Sigmoid colon (tissue), 7 donors: ENCODE results near the gene H6PD. TPM values are rescaled to one million over a fixed set of nuclear protein-coding genes. Genes with fewer than 3 reads are reported as not detected.
A peak's percentile ranks its signal among the peaks of the same experiment; 100 is the strongest.

ENCODE experiments used
- DNase-seq: peaks from one replicate; pipeline ENCODE4 v3.0.0-alpha.2; 2019
- H3K27ac ChIP-seq, 4 donors: fragments of 200-600 bp; sonication (generic); one replicate each; pipeline ENCODE4 v1.5.1; 2016 to 2019; ENCODE audit warnings: mild to moderate bottlenecking in 1 of 4
- H3K27me3 ChIP-seq, 3 donors: fragments of 200-600 bp; sonication (generic); one replicate each; pipeline ENCODE4 v1.5.1; 2019; ENCODE audit warnings: mild to moderate bottlenecking in 1 of 3
- H3K36me3 ChIP-seq, 4 donors: fragments of 200-600 bp; sonication (generic); one replicate each; pipeline ENCODE4 v1.5.1; 2016 to 2019
- H3K4me1 ChIP-seq, 4 donors: fragments of 200-600 bp; sonication (generic); one replicate each; pipeline ENCODE4 v1.5.1; 2017 to 2019
- H3K4me3 ChIP-seq, 4 donors: fragments of 200-600 bp; sonication (generic); one replicate each; pipeline ENCODE4 v1.5.1; 2017 to 2019; ENCODE audit warnings: mild to moderate bottlenecking in 2 of 4, moderate library complexity in 1 of 4
- H3K9me3 ChIP-seq, 4 donors: fragments of 200-600 bp in 3 of 4; sonication (generic) in 3 of 4; one replicate each; pipeline versions ENCODE4 v1.5.1 to v1.6.1; 2013 to 2019
- CTCF ChIP-seq, 4 experiments: fragments of 450-650 bp in 3 of 4; fragments of 200-600 bp in 1 of 4; IDR thresholded peaks; one replicate each; pipeline ENCODE4 v1.5.1; 2016 to 2019; ENCODE audit warnings: antibody characterized with exemption in 4 of 4, mild to moderate bottlenecking in 3 of 4, moderate library complexity in 2 of 4
- EP300 ChIP-seq, 4 donors: sonication (generic); formaldehyde crosslinking; IDR thresholded peaks; one replicate each; pipeline ENCODE4 v1.6.1; 2017; ENCODE audit warnings: antibody characterized with exemption in 4 of 4
- POLR2A ChIP-seq, 2 donors: fragments of 450-650 bp; IDR thresholded peaks; one replicate each; pipeline ENCODE4 v1.6.1; 2016; ENCODE audit warnings: antibody characterized with exemption in 2 of 2, mild to moderate bottlenecking in 2 of 2, moderate library complexity in 2 of 2
- POLR2AphosphoS5 ChIP-seq, 4 donors: sonication (generic); formaldehyde crosslinking; IDR thresholded peaks; one replicate each; pipeline ENCODE4 v1.6.1; 2017; ENCODE audit warnings: antibody characterized with exemption in 4 of 4
- WGBS, 2 donors: extraction: QIAGEN DNeasy Blood & Tissue Kit; methylation state at CpG; one replicate each; pipeline ENCODE4 v1.1.7; 2013; 5-methylcytosine and 5-hydroxymethylcytosine counted together
- intact Hi-C: fragments of 100-400 bp; cut with DNase I; formaldehyde crosslinking; loops from one replicate; pipeline ENCODE4 v1.15.1; 2023
- polyA plus RNA-seq, 3 donors: library from polyadenylated mRNA; stranded (reverse); fragments of 200-250 nt; gene quantifications; one replicate each; pipeline ENCODE4 v1.2.3, GENCODE V29; 2013
- total RNA-seq, 4 donors: library from RNA; depleted of rRNA; stranded (reverse); fragments of >200 nt; gene quantifications; one replicate each; pipeline ENCODE4 v1.1.0, GENCODE V29; 2016
- donor health status: healthy with polysubstance abuse.
- donor health status: Bipolar disorder and iron deficiency.
- donor health status: healthy.

Gene H6PD
- total and polyA plus RNA-seq, 7 donors = 2.8 to 34.3 (median 23.2) TPM

DNA sequence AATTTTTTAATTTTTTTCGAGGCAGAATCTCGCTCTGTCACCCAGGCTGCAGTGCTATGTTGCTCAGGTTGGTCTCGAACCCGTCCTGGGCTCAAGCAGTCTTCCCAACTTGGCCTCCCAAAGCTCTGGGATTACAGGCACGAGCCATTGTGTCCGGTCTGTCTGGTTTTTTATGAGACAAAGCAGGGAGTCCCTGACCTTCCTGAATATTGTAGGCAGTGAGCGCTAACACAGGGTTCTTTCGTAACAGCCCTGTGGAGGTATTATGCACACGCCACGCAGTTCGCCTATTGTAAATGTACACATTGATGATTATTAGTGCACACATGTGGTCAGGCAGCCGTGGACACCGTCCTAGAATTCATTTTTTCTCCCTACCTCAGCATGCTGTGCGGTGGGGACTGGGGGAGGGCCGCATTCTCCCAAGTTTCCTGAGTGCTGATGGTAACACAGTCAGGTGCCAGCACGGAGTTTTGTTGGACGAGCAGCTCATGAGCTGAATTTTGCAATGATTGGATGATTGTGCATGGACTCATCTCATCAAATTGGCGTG lies 77.7 kb downstream of the H6PD start:
- no peak overlapping the region for H3K4me3 ChIP-seq
- no peaks in the 10 kb centered on the region for H3K36me3 ChIP-seq
- H3K4me1 ChIP-seq = peaks cover 0 to 100% (median 63%) of the 10 kb centered on the region in 4 donors
- TF ChIP-seq CTCF (IDR thresholded peaks at IDR 0.05) (no peak), POLR2AphosphoS5 (IDR thresholded peaks at IDR 0.05) (no peak), POLR2A (IDR thresholded peaks at IDR 0.05) (no peak), EP300 (IDR thresholded peaks at IDR 0.05) (no peak)
- no peaks in the 10 kb centered on the region for H3K9me3 ChIP-seq
- 92 to 93% methylated on average over 18 of the region's 18 CpGs for WGBS, 2 donors
- intact Hi-C loops = no loop called here
- peak overlapping the region in 3 of 4 donors; percentile 32 to 87 (median 86) for H3K27ac ChIP-seq
- H3K27me3 ChIP-seq = no peaks in the 10 kb centered on the region
- DNase-seq = no peak

DNA sequence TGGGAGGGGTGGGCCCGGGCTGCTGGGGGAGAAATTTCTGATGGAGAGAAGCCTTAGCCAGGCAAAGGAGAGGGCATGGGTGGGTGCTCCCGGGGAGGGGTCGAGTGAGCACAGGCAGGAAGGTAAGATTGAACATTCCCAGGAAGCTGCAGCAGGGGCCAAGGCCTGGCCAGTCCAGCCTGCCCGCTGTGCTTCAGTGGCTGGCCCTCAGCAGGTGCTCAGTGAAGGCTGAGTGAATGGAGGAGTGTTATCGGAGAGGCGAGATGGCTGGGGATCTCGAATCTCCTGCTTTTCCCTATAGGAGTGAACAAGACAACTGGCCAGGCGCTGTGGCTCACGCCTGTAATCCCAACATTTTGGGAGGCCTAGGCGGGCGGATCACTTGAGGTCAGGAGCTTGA lies 79.0 kb downstream of the H6PD start:
- intact Hi-C loops = no loop called here
- no peaks in the 10 kb centered on the region for H3K36me3 ChIP-seq
- H3K4me3 ChIP-seq = no peak overlapping the region
- no peaks in the 10 kb centered on the region for H3K9me3 ChIP-seq
- TF ChIP-seq POLR2A (IDR thresholded peaks at IDR 0.05) (no peak), POLR2AphosphoS5 (IDR thresholded peaks at IDR 0.05) (no peak), CTCF (IDR thresholded peaks at IDR 0.05) (no peak), EP300 (IDR thresholded peaks at IDR 0.05) (no peak)
- peaks cover 0 to 100% (median 70%) of the 10 kb centered on the region in 4 donors for H3K4me1 ChIP-seq
- H3K27ac ChIP-seq = peak overlapping the region in 3 of 4 donors; percentile 38 to 87 (median 86)
- DNase-seq = no peak
- 92 to 94% methylated on average over 11 of the region's 11 CpGs for WGBS, 2 donors
- H3K27me3 ChIP-seq = no peaks in the 10 kb centered on the region

DNA sequence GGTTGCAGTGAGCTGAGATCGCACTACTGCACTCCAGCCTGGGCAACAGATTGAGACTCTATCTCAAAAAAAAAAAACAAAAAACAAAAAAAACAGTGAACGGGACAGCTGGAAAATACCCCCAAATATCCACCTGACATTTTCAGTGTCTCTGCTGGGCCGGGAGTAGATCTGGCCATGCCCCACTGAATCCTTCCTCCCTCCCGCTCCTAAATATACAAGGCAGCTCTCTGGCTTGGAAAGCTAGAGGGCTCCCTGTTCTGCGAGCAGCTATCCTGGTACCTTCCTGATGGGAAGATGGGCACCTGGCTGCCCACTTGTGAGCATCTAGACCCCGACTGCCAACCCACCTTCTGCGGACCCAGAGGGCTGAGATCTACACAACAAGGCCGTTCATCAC lies 79.5 kb downstream of the H6PD start:
- Histone ChIP-seq H3K4me1 (peaks cover 0 to 100% (median 73%) of the 10 kb centered on the region in 4 donors), H3K27me3 (no peaks in the 10 kb centered on the region), H3K36me3 (no peaks in the 10 kb centered on the region), H3K4me3 (no peak overlapping the region), H3K27ac (peak overlapping the region in 3 of 4 donors; percentile 38 to 87 (median 86)), H3K9me3 (no peaks in the 10 kb centered on the region)
- WGBS, 2 donors = 76 to 77% methylated on average over 8 of the region's 8 CpGs
- intact Hi-C loops = no loop called here
- TF ChIP-seq CTCF (IDR thresholded peaks at IDR 0.05) (no peak), POLR2A (IDR thresholded peaks at IDR 0.05) (no peak), EP300 (IDR thresholded peaks at IDR 0.05) (no peak), POLR2AphosphoS5 (IDR thresholded peaks at IDR 0.05) (no peak)
- DNase-seq = no peak

- Histone ChIP-seq H3K27ac (peak overlapping the region in 3 of 4 donors; percentile 27 to 87 (median 86)), H3K9me3 (no peaks in the 10 kb centered on the region), H3K36me3 (no peaks in the 10 kb centered on the region), H3K27me3 (no peaks in the 10 kb centered on the region), H3K4me1 (peaks cover 0 to 100% (median 80%) of the 10 kb centered on the region in 4 donors), H3K4me3 (no peak overlapping the region)
- no peak for TF ChIP-seq EP300 (IDR thresholded peaks at IDR 0.05)
- no peak for TF ChIP-seq CTCF (IDR thresholded peaks at IDR 0.05)
- WGBS, 2 donors = 79 to 80% methylated on average over 11 of the region's 11 CpGs
- intact Hi-C loops = no loop called here
- DNase-seq = no peak
These were observed 80.3 kb downstream of the H6PD start for GRCh38 chr1:9314711-9315379.
